ENCODE results near the gene EEIG1. TPM values are rescaled to one million over a fixed set of nuclear protein-coding genes. Genes with fewer than 3 reads are reported as not detected.

The EEIG1 gene
- polyA plus RNA-seq, 1 donor (not counting 4 experiments of a cell fraction or from before 2014, with no cell fraction given): 3.7 TPM

GRCh38 chr9:127937388-127938297 lies 43.1 kb downstream of the EEIG1 start, which contains the start of gene DPM2:
Gene DPM2 (minus strand): TSS chr9:127937854. CDS start chr9:127937820, 34 bp downstream.
- H3K9ac ChIP-seq (ENCODE audit: control insufficient read depth, extremely low read depth, insufficient read depth, low read length): peak within 1 kb of the TSS; percentile 84
- H2AFZ ChIP-seq (ENCODE audit: control insufficient read depth, low read length): peak within 1 kb of the TSS; percentile 75
- FAIRE-seq (no peak), DNase-seq (ENCODE audit: low read depth, low spot score) (no peak)
- dilution Hi-C loops (cut with MboI; ENCODE audit: extremely low pct_ligation_motif_present, low sequenced_read_pairs): loop anchor here (25.0 kb wide), 1 partner anchor 125 kb away; the partner anchor contains the start of genes NAIF1 and SLC25A25
- no peaks in the 10 kb centered on the region for H3K9me1 ChIP-seq (ENCODE audit: control insufficient read depth, extremely low read depth, insufficient read depth, low read length)
- H3K27ac ChIP-seq (ENCODE audit: control insufficient read depth, insufficient read depth, low read length): peak within 1 kb of the TSS; percentile 61
- H3K79me2 ChIP-seq (ENCODE audit: control insufficient read depth, insufficient read depth, low read length): peaks cover 33% of the 10 kb centered on the region
- peaks cover 9 to 13% of the 10 kb centered on the region in 2 experiments for H3K36me3 ChIP-seq (ENCODE audit: control insufficient read depth in 2 of 2, extremely low read depth in 1 of 2, insufficient read depth in 2 of 2, low read length in 2 of 2)
- H3K4me3 ChIP-seq (ENCODE audit: control insufficient read depth in 2 of 3, extremely low read depth in 1 of 3, insufficient read depth in 2 of 3, low read depth in 1 of 3, low read length in 3 of 3): peak within 1 kb of the TSS; percentile 72 to 87 (median 78)
- peaks cover 2% of the 10 kb centered on the region for H4K20me1 ChIP-seq (ENCODE audit: control insufficient read depth, extremely low read depth, insufficient read depth, low read length)
- no peaks in the 10 kb centered on the region for H3K9me3 ChIP-seq (ENCODE audit: control insufficient read depth, low read depth, low read length)
- TF ChIP-seq EZH2 (IDR thresholded peaks at IDR 0.05; ENCODE audit: low read length): no peak
- no peak for TF ChIP-seq CTCF (optimal IDR thresholded peaks at IDR 0.05 in 1 of 3, IDR thresholded peaks at IDR 0.05 in 1 of 3, conservative IDR thresholded peaks at IDR 0.05 in 1 of 3; ENCODE audit: extremely low read depth in 1 of 3, insufficient read depth in 2 of 3, low read length in 3 of 3)
- H3K4me2 ChIP-seq (ENCODE audit: control insufficient read depth, extremely low read depth, insufficient read depth, low read depth, low read length): peak within 1 kb of the TSS; percentile 73
- H3K27me3 ChIP-seq (ENCODE audit: control insufficient read depth, extremely low read depth, insufficient read depth, low read length): no peaks in the 10 kb centered on the region
- H3K4me1 ChIP-seq (ENCODE audit: control insufficient read depth, extremely low read depth, insufficient read depth, low read length): peaks cover 22% of the 10 kb centered on the region

- Histone ChIP-seq H3K4me1 (ENCODE audit: control insufficient read depth, extremely low read depth, insufficient read depth, low read length) (peaks cover 22% of the 10 kb centered on the region), H3K9ac (ENCODE audit: control insufficient read depth, extremely low read depth, insufficient read depth, low read length) (peak overlapping the region; percentile 84), H2AFZ (ENCODE audit: control insufficient read depth, low read length) (peak overlapping the region; percentile 75), H3K9me1 (ENCODE audit: control insufficient read depth, extremely low read depth, insufficient read depth, low read length) (no peaks in the 10 kb centered on the region), H3K4me3 (ENCODE audit: control insufficient read depth in 2 of 3, extremely low read depth in 1 of 3, insufficient read depth in 2 of 3, low read depth in 1 of 3, low read length in 3 of 3) (peak overlapping the region; percentile 72 to 87 (median 78)), H3K4me2 (ENCODE audit: control insufficient read depth, extremely low read depth, insufficient read depth, low read depth, low read length) (peak overlapping the region; percentile 73), H4K20me1 (ENCODE audit: control insufficient read depth, extremely low read depth, insufficient read depth, low read length) (peaks cover 2% of the 10 kb centered on the region), H3K36me3 (ENCODE audit: control insufficient read depth in 2 of 2, extremely low read depth in 1 of 2, insufficient read depth in 2 of 2, low read length in 2 of 2) (peaks cover 9 to 11% of the 10 kb centered on the region in 2 experiments), H3K27me3 (ENCODE audit: control insufficient read depth, extremely low read depth, insufficient read depth, low read length) (no peaks in the 10 kb centered on the region), H3K9me3 (ENCODE audit: control insufficient read depth, low read depth, low read length) (no peaks in the 10 kb centered on the region), H3K27ac (ENCODE audit: control insufficient read depth, insufficient read depth, low read length) (peak overlapping the region; percentile 61), H3K79me2 (ENCODE audit: control insufficient read depth, insufficient read depth, low read length) (peaks cover 33% of the 10 kb centered on the region)
- dilution Hi-C loops (cut with MboI; ENCODE audit: extremely low pct_ligation_motif_present, low sequenced_read_pairs): loop anchor here (25.0 kb wide), 1 partner anchor 125 kb away; the partner anchor contains the start of genes NAIF1 and SLC25A25
- DNase-seq (ENCODE audit: low read depth, low spot score) (no peak), FAIRE-seq (no peak)
- no peak for TF ChIP-seq CTCF (optimal IDR thresholded peaks at IDR 0.05 in 1 of 3, IDR thresholded peaks at IDR 0.05 in 1 of 3, conservative IDR thresholded peaks at IDR 0.05 in 1 of 3; ENCODE audit: extremely low read depth in 1 of 3, insufficient read depth in 2 of 3, low read length in 3 of 3)
- no peak for TF ChIP-seq EZH2 (IDR thresholded peaks at IDR 0.05; ENCODE audit: low read length)
These were observed 43.8 kb downstream of the EEIG1 start for GRCh38 chr9:127937056-127937387.
